Esophagus (tissue), 2 donors: ENCODE measurements around the gene VPS9D1. TPM values are rescaled to one million over a fixed set of nuclear protein-coding genes. Genes with fewer than 3 reads are reported as not detected.

Experiments used
- H3K27ac ChIP-seq, 2 donors: one replicate each; pipeline ENCODE4 v1.5.1; 2013; ENCODE audit warnings: low read depth in 2 of 2, mild to moderate bottlenecking in 2 of 2, inconsistent platforms in 1 of 2, low read length in 1 of 2, moderate library complexity in 1 of 2
- H3K27me3 ChIP-seq, 2 donors: one replicate each; pipeline ENCODE4 v1.6.1; 2013; ENCODE audit warnings: low read length in 2 of 2, control low read depth in 1 of 2, mild to moderate bottlenecking in 1 of 2; ENCODE audit not compliant: insufficient read depth in 2 of 2, control insufficient read depth in 1 of 2
- H3K36me3 ChIP-seq, 2 donors: one replicate each; pipeline ENCODE4 v1.6.1; 2013; ENCODE audit warnings: low read length in 1 of 2; ENCODE audit not compliant: control insufficient read depth in 2 of 2, insufficient read depth in 2 of 2
- H3K4me1 ChIP-seq, 2 donors: one replicate each; pipeline ENCODE4 v1.6.1; 2013; ENCODE audit warnings: low read length in 1 of 2; ENCODE audit not compliant: control insufficient read depth in 2 of 2, insufficient read depth in 2 of 2
- H3K4me3 ChIP-seq, 2 donors: one replicate each; pipeline ENCODE4 v1.5.1; 2013; ENCODE audit warnings: low read length in 2 of 2, mild to moderate bottlenecking in 2 of 2, low read depth in 1 of 2, moderate library complexity in 1 of 2
- H3K9me3 ChIP-seq, 2 donors: one replicate each; pipeline ENCODE4 v1.6.1; 2013; ENCODE audit warnings: mild to moderate bottlenecking in 2 of 2, low read depth in 1 of 2, low read length in 1 of 2, moderate library complexity in 1 of 2; ENCODE audit not compliant: control insufficient read depth in 2 of 2, insufficient read depth in 1 of 2
- WGBS, 2 donors: extraction: QIAGEN DNeasy Blood & Tissue Kit; methylation state at CpG; one replicate each; pipeline ENCODE4 v1.1.7; 2013; 5-methylcytosine and 5-hydroxymethylcytosine counted together
- polyA plus RNA-seq, 2 donors: library from polyadenylated mRNA; stranded (reverse); fragments of 200-250 nt; gene quantifications; one replicate each; pipeline ENCODE4 v1.2.3, GENCODE V29; 2013
- donor health status: healthy with polysubstance abuse.
- donor health status: Bipolar disorder and iron deficiency.

Gene VPS9D1
- polyA plus RNA-seq: 10 to 100 TPM; 26.4 to 37.5 TPM

GRCh38 chr16:89720813-89721545 is at the start of gene VPS9D1, which contains the start of gene ZNF276:
Gene VPS9D1, minus strand, starts transcription at chr16:89720898. Its CDS starts 37 bp downstream, at chr16:89720861.
Gene ZNF276, plus strand, starts transcription at chr16:89721537. Its CDS starts 104 bp downstream, at chr16:89721641.
- Histone ChIP-seq H3K4me3 (peak within 1 kb of the TSS; percentile 73 to 85), H3K27me3 (no peaks in the 10 kb centered on the region), H3K9me3 (peaks cover 2 to 3% of the 10 kb centered on the region in 2 donors), H3K36me3 (peaks cover 0 to 14% of the 10 kb centered on the region in 2 donors), H3K4me1 (peaks cover 9 to 30% of the 10 kb centered on the region in 2 donors), H3K27ac (peak within 1 kb of the TSS; percentile 95 to 99)
- 0% methylated on average over 42 to 103 of the region's 103 CpGs for WGBS, 2 donors

- Histone ChIP-seq H3K27me3 (no peaks in the 10 kb centered on the region), H3K9me3 (no peaks in the 10 kb centered on the region), H3K4me1 (no peaks in the 10 kb centered on the region), H3K4me3 (no peak overlapping the region), H3K36me3 (peaks cover 4 to 7% of the 10 kb centered on the region in 2 donors), H3K27ac (no peak overlapping the region)
- 97% methylated on average over 16 of the region's 16 CpGs for WGBS, 2 donors
Measured at GRCh38 chr16:89770367-89770766, 49.7 kb upstream of the VPS9D1 start.

- no peak overlapping the region for H3K27ac ChIP-seq
- H3K4me1 ChIP-seq: no peaks in the 10 kb centered on the region
- H3K27me3 ChIP-seq: no peaks in the 10 kb centered on the region
- WGBS, 2 donors: 74 to 82% methylated on average over 10 of the region's 10 CpGs
- no peaks in the 10 kb centered on the region for H3K9me3 ChIP-seq
- peaks cover 2 to 11% of the 10 kb centered on the region in 2 donors for H3K36me3 ChIP-seq
- H3K4me3 ChIP-seq: no peak overlapping the region
Measured at GRCh38 chr16:89765292-89765830, 44.7 kb upstream of the VPS9D1 start.

- H3K4me3 ChIP-seq: no peak overlapping the region
- no peaks in the 10 kb centered on the region for H3K27me3 ChIP-seq
- peak overlapping the region; percentile 0 to 3 for H3K27ac ChIP-seq
- no peaks in the 10 kb centered on the region for H3K9me3 ChIP-seq
- H3K4me1 ChIP-seq: no peaks in the 10 kb centered on the region
- H3K36me3 ChIP-seq: peaks cover 0 to 10% of the 10 kb centered on the region in 2 donors
- WGBS, 2 donors: 73 to 77% methylated on average over 18 of the region's 18 CpGs
Measured at GRCh38 chr16:89764711-89765201, 44.1 kb upstream of the VPS9D1 start.

- Histone ChIP-seq H3K36me3 (peaks cover 0 to 4% of the 10 kb centered on the region in 2 donors), H3K27ac (no peak overlapping the region), H3K4me3 (no peak overlapping the region), H3K9me3 (no peaks in the 10 kb centered on the region), H3K27me3 (no peaks in the 10 kb centered on the region), H3K4me1 (no peaks in the 10 kb centered on the region)
- 75 to 81% methylated on average over 11 to 17 of the region's 17 CpGs for WGBS, 2 donors
Measured at GRCh38 chr16:89761304-89761922, 40.7 kb upstream of the VPS9D1 start.

GRCh38 chr16:89759746-89760340 is 39.1 kb upstream of the VPS9D1 start:
- H3K9me3 ChIP-seq: no peaks in the 10 kb centered on the region
- H3K27me3 ChIP-seq: no peaks in the 10 kb centered on the region
- peaks cover 0 to 4% of the 10 kb centered on the region in 2 donors for H3K36me3 ChIP-seq
- no peaks in the 10 kb centered on the region for H3K4me1 ChIP-seq
- no peak overlapping the region for H3K27ac ChIP-seq
- H3K4me3 ChIP-seq: no peak overlapping the region
- WGBS, 2 donors: 83% methylated on average over 26 of the region's 26 CpGs

GRCh38 chr16:89749637-89750036 is 28.9 kb upstream of the VPS9D1 start:
- H3K4me1 ChIP-seq: no peaks in the 10 kb centered on the region
- no peak overlapping the region for H3K27ac ChIP-seq
- WGBS, 2 donors: 53 to 72% methylated on average over 10 of the region's 10 CpGs
- peaks cover 0 to 6% of the 10 kb centered on the region in 2 donors for H3K36me3 ChIP-seq
- H3K4me3 ChIP-seq: no peak overlapping the region
- no peaks in the 10 kb centered on the region for H3K27me3 ChIP-seq
- no peaks in the 10 kb centered on the region for H3K9me3 ChIP-seq

GRCh38 chr16:89748921-89749320 is 28.2 kb upstream of the VPS9D1 start:
- Histone ChIP-seq H3K27me3 (no peaks in the 10 kb centered on the region), H3K4me1 (no peaks in the 10 kb centered on the region), H3K4me3 (no peak overlapping the region), H3K9me3 (no peaks in the 10 kb centered on the region), H3K36me3 (peaks cover 0 to 6% of the 10 kb centered on the region in 2 donors), H3K27ac (no peak overlapping the region)
- 95% methylated on average over 11 of the region's 11 CpGs for WGBS, 2 donors

GRCh38 chr16:89748076-89748475 is 27.4 kb upstream of the VPS9D1 start:
- H3K27ac ChIP-seq: no peak overlapping the region
- 96 to 97% methylated on average over 9 of the region's 9 CpGs for WGBS, 2 donors
- H3K9me3 ChIP-seq: no peaks in the 10 kb centered on the region
- no peak overlapping the region for H3K4me3 ChIP-seq
- H3K36me3 ChIP-seq: peaks cover 0 to 6% of the 10 kb centered on the region in 2 donors
- H3K27me3 ChIP-seq: no peaks in the 10 kb centered on the region
- no peaks in the 10 kb centered on the region for H3K4me1 ChIP-seq
